Keratinocyte (primary cell): ENCODE data around the gene POLR3G. TPM values are rescaled to one million over a fixed set of nuclear protein-coding genes. Genes with fewer than 3 reads are reported as not detected.

Experiments
- DNase-seq: peaks from one replicate; pipeline ENCODE4 v3.0.0-alpha.2; 2011; ENCODE audit warnings: low read depth, missing footprints, low spot score
- FAIRE-seq: peaks from 2 replicates; lab custom pipeline; 2011; peaks lifted over from hg19 to GRCh38; lab: Jason Lieb, UNC
- H2AFZ ChIP-seq: 2 replicates; pipeline ENCODE4 v1.6.0; 2012; ENCODE audit warnings: low read length, control low read depth, inconsistent platforms; ENCODE audit not compliant: control insufficient read depth
- H3K27ac ChIP-seq: 2 replicates; pipeline ENCODE4 v1.5.1; 2011; ENCODE audit warnings: low read length; ENCODE audit not compliant: control insufficient read depth, insufficient read depth
- H3K27me3 ChIP-seq: 3 replicates; pipeline ENCODE4 v1.6.0; 2011; ENCODE audit warnings: low read length; ENCODE audit not compliant: control insufficient read depth, insufficient read depth; ENCODE audit errors: extremely low read depth
- H3K36me3 ChIP-seq, 2 experiments: 2 replicates in 1 of 2; 3 replicates in 1 of 2; pipeline ENCODE4 v1.5.1; 2011; ENCODE audit warnings: low read length in 2 of 2, mild to moderate bottlenecking in 1 of 2; ENCODE audit not compliant: control insufficient read depth in 2 of 2, insufficient read depth in 2 of 2; ENCODE audit errors: extremely low read depth in 1 of 2
- H3K4me1 ChIP-seq: 3 replicates; pipeline ENCODE4 v1.5.1; 2011; ENCODE audit warnings: low read length; ENCODE audit not compliant: control insufficient read depth, insufficient read depth; ENCODE audit errors: extremely low read depth
- H3K4me2 ChIP-seq: 3 replicates; pipeline ENCODE4 v1.6.0; 2011; ENCODE audit warnings: low read depth, low read length; ENCODE audit not compliant: control insufficient read depth, insufficient read depth; ENCODE audit errors: extremely low read depth
- H3K4me3 ChIP-seq, 3 experiments: fragments of 200-600 bp in 1 of 3; sonication (generic) in 1 of 3; 2 replicates in 2 of 3; 3 replicates in 1 of 3; pipeline ENCODE4 v1.5.1; 2011 to 2016; ENCODE audit warnings: low read length in 3 of 3, mild to moderate bottlenecking in 3 of 3, control low read depth in 2 of 3, inconsistent platforms in 1 of 3, low read depth in 1 of 3, mixed read lengths in 1 of 3, mixed run types in 1 of 3, moderate library complexity in 1 of 3; ENCODE audit not compliant: control insufficient read depth in 2 of 3, insufficient read depth in 2 of 3; ENCODE audit errors: extremely low read depth in 1 of 3
- H3K79me2 ChIP-seq: 2 replicates; pipeline ENCODE4 v1.6.0; 2012; ENCODE audit warnings: low read length; ENCODE audit not compliant: control insufficient read depth, insufficient read depth
- H3K9ac ChIP-seq: 3 replicates; pipeline ENCODE4 v1.6.0; 2011; ENCODE audit warnings: low read length; ENCODE audit not compliant: control insufficient read depth, insufficient read depth; ENCODE audit errors: extremely low read depth
- H3K9me1 ChIP-seq: 3 replicates; pipeline ENCODE4 v1.6.0; 2011; ENCODE audit warnings: low read length; ENCODE audit not compliant: control insufficient read depth, insufficient read depth; ENCODE audit errors: extremely low read depth
- H3K9me3 ChIP-seq: 2 replicates; pipeline ENCODE4 v1.5.1; 2012; ENCODE audit warnings: low read depth, low read length; ENCODE audit not compliant: control insufficient read depth
- H4K20me1 ChIP-seq: 3 replicates; pipeline ENCODE4 v1.6.0; 2011; ENCODE audit warnings: low read length; ENCODE audit not compliant: control insufficient read depth, insufficient read depth; ENCODE audit errors: extremely low read depth
- EZH2 ChIP-seq: IDR thresholded peaks from one replicate; pipeline ENCODE4 v1.6.1; 2012; ENCODE audit warnings: inconsistent platforms, mild to moderate bottlenecking, low read length, moderate library complexity
- dilution Hi-C: fragments of 300-500 bp; cut with MboI; formaldehyde crosslinking; loops from one replicate; pipeline ENCODE4 v1.7.0; 2020; ENCODE audit warnings: low sequenced_read_pairs; ENCODE audit not compliant: extremely low pct_ligation_motif_present
- polyA plus RNA-seq, 5 experiments: library from polyadenylated mRNA; depleted of rRNA in 3 of 5; stranded (reverse) in 3 of 5; stranded (forward) in 1 of 5; unstranded in 1 of 5; fragments of >200 nt; gene quantifications; 1 replicate in 1 of 5; 2 replicates in 3 of 5; 3 replicates in 1 of 5; pipeline versions ENCODE4 v1.2.1 to v1.2.3, GENCODE V29; 2011 to 2012; ENCODE audit warnings: missing spikeins in 2 of 5, low read depth in 1 of 5, low replicate concordance in 1 of 5
- TF ChIP-seq, protein P1 (sequence below), 3 experiments: IDR thresholded peaks in 1 of 3; conservative IDR thresholded peaks in 1 of 3; optimal IDR thresholded peaks in 1 of 3; 2 replicates in 2 of 3; 3 replicates in 1 of 3; pipeline versions ENCODE3 to v1.5.1; 2011; ENCODE audit warnings: low read length in 3 of 3, mild to moderate bottlenecking in 3 of 3, moderate library complexity in 2 of 3, control low read depth in 1 of 3, inconsistent platforms in 1 of 3; ENCODE audit not compliant: insufficient read depth in 2 of 3; ENCODE audit errors: extremely low read depth in 1 of 3

POLR3G gene
- polyA plus RNA-seq, 1 donor (not counting 4 experiments of a cell fraction or from before 2014, with no cell fraction given): 27.0 TPM

DNA sequence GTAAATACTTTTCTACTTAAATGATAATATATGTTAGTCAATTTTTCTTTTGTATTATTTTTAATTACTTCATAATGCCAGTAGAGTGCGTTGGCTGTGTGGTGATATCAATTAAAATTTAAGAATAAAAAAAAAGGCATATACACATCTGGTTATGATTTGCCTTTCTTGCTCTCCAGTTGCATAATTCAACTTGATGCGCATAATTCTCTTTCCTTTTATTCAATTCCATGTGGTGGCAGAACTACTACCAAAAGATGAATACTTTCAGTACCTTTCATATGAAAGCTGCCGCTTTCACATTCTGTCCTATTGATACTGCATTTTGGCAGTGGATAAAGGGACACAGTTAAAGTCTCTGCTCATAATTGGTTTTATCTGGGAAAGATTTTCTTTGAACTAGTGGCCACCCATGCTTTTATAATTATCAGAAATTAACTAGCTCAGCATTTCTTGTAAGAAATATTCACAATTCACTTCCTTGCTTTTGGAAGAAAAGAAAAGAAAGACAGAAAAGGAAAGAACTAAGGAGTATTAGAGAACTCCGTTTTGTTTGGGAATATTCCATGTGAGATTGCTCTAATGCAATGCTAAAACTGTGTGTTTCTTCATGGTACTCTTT lies 71.7 kb downstream of the POLR3G start:
- no peaks in the 10 kb centered on the region for H3K9me3 ChIP-seq
- no peaks in the 10 kb centered on the region for H3K9me1 ChIP-seq
- no peak overlapping the region for H3K9ac ChIP-seq
- peaks cover 5% of the 10 kb centered on the region for H3K27me3 ChIP-seq
- dilution Hi-C loops: no loop called here
- no peaks in the 10 kb centered on the region for H3K79me2 ChIP-seq
- no peak overlapping the region for H3K4me3 ChIP-seq
- no peaks in the 10 kb centered on the region for H3K36me3 ChIP-seq
- no peak for FAIRE-seq
- DNase-seq: no peak
- no peak overlapping the region for H3K4me2 ChIP-seq
- H3K4me1 ChIP-seq: no peaks in the 10 kb centered on the region
- H3K27ac ChIP-seq: no peak overlapping the region
- no peak overlapping the region for H2AFZ ChIP-seq
- TF ChIP-seq EZH2: no peak
- TF ChIP-seq, protein P1, sequence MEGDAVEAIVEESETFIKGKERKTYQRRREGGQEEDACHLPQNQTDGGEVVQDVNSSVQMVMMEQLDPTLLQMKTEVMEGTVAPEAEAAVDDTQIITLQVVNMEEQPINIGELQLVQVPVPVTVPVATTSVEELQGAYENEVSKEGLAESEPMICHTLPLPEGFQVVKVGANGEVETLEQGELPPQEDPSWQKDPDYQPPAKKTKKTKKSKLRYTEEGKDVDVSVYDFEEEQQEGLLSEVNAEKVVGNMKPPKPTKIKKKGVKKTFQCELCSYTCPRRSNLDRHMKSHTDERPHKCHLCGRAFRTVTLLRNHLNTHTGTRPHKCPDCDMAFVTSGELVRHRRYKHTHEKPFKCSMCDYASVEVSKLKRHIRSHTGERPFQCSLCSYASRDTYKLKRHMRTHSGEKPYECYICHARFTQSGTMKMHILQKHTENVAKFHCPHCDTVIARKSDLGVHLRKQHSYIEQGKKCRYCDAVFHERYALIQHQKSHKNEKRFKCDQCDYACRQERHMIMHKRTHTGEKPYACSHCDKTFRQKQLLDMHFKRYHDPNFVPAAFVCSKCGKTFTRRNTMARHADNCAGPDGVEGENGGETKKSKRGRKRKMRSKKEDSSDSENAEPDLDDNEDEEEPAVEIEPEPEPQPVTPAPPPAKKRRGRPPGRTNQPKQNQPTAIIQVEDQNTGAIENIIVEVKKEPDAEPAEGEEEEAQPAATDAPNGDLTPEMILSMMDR (optimal IDR thresholded peaks at IDR 0.05 in 1 of 3, IDR thresholded peaks at IDR 0.05 in 1 of 3, conservative IDR thresholded peaks at IDR 0.05 in 1 of 3; ENCODE audit: extremely low read depth in 1 of 3, insufficient read depth in 2 of 3, low read length in 3 of 3): no peak
- no peaks in the 10 kb centered on the region for H4K20me1 ChIP-seq

DNA sequence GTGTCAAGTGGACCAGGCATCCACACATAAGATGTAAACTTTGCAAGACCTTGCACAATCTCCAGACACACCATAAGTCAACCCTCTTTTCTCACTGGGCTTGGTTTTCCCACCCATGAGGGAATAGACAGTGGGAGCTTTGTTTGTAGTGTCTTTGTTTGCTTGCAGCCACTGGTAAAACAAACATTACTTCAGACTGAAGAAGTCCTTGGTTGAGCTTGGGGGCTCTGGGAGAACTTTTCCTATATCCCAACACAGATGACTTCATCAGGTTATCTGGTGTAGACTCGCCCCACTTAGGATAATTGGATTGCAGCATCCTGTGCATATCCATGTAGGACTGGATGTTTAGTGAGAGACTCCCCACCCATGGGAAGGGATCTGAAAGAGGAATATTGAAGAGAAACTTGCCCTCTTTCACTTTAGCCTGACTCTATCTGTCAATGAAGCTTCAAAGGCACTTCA lies 72.4 kb downstream of the POLR3G start:
- Histone ChIP-seq H3K27ac (no peak overlapping the region), H3K9ac (no peak overlapping the region), H3K4me2 (no peak overlapping the region)

More for the DNA sequence above, 72.4 kb downstream of the POLR3G start:
- DNase-seq (no peak), FAIRE-seq (no peak)
- no peak for TF ChIP-seq EZH2
- TF ChIP-seq, protein P1 (optimal IDR thresholded peaks at IDR 0.05 in 1 of 3, IDR thresholded peaks at IDR 0.05 in 1 of 3, conservative IDR thresholded peaks at IDR 0.05 in 1 of 3; ENCODE audit: extremely low read depth in 1 of 3, insufficient read depth in 2 of 3, low read length in 3 of 3): no peak
- H3K27me3 ChIP-seq: peaks cover 8% of the 10 kb centered on the region
- no peaks in the 10 kb centered on the region for H3K36me3 ChIP-seq
- dilution Hi-C loops: no loop called here
- H3K9me1 ChIP-seq: no peaks in the 10 kb centered on the region
- H3K9me3 ChIP-seq: no peaks in the 10 kb centered on the region
- no peaks in the 10 kb centered on the region for H3K79me2 ChIP-seq
- no peaks in the 10 kb centered on the region for H3K4me1 ChIP-seq
- no peaks in the 10 kb centered on the region for H4K20me1 ChIP-seq
- no peak overlapping the region for H3K4me3 ChIP-seq
- no peak overlapping the region for H2AFZ ChIP-seq
